H1 (cell line): Measurements from ENCODE around the gene CHPF2. TPM values are rescaled to one million over a fixed set of nuclear protein-coding genes. Genes with fewer than 3 reads are reported as not detected.

Experiments used
- CTCF ChIA-PET: fragments of 300-600 bp; sonication (Branson Sonifier 250); formaldehyde crosslinking; loops from one replicate; lab custom pipeline; 2021; ENCODE audit not compliant: partially characterized antibody; lab: Charles Lee
- POLR2A ChIA-PET: fragments of 300-600 bp; sonication (Branson Sonifier 250); formaldehyde crosslinking; loops from one replicate; lab custom pipeline; 2021; ENCODE audit warnings: inconsistent platforms; ENCODE audit not compliant: partially characterized antibody; lab: Charles Lee
- DNase-seq, 2 experiments: peaks; one replicate each; pipeline versions ENCODE4 v3.0.0 to v3.0.0-alpha.2; 2010 to 2022; ENCODE audit warnings: low spot score in 2 of 2, low read depth in 1 of 2, mixed read lengths in 1 of 2
- FAIRE-seq: peaks from 2 replicates; lab custom pipeline; 2011; peaks lifted over from hg19 to GRCh38; lab: Jason Lieb, UNC
- H2AFZ ChIP-seq: 2 replicates; pipeline ENCODE4 v1.8.1; 2012; ENCODE audit warnings: low read length, inconsistent platforms
- H2AK5ac ChIP-seq: 2 replicates; pipeline ENCODE4 v1.6.1; 2013; ENCODE audit warnings: low read depth, low read length
- H2BK120ac ChIP-seq: replicated peaks from 2 replicates; pipeline ENCODE3; 2013; ENCODE audit warnings: low read depth, low read length, inconsistent platforms
- H2BK12ac ChIP-seq: 2 replicates; pipeline ENCODE4 v1.6.1; 2013; ENCODE audit warnings: low read depth, low read length
- H2BK15ac ChIP-seq: 2 replicates; pipeline ENCODE4 v1.6.1; 2013; ENCODE audit warnings: low read length
- H2BK20ac ChIP-seq: 2 replicates; pipeline ENCODE4 v1.6.1; 2013; ENCODE audit warnings: low read length
- H2BK5ac ChIP-seq: 2 replicates; pipeline ENCODE4 v1.6.1; 2013; ENCODE audit warnings: low read depth, low read length
- H3K14ac ChIP-seq: 2 replicates; pipeline ENCODE4 v1.6.1; 2013; ENCODE audit warnings: inconsistent platforms; ENCODE audit not compliant: insufficient read length
- H3K18ac ChIP-seq: 2 replicates; pipeline ENCODE4 v1.6.1; 2013; ENCODE audit warnings: low read length; ENCODE audit errors: extremely low read depth
- H3K23ac ChIP-seq: 2 replicates; pipeline ENCODE4 v1.6.1; 2013; ENCODE audit warnings: inconsistent platforms; ENCODE audit not compliant: insufficient read length
- H3K23me2 ChIP-seq: 2 replicates; pipeline ENCODE4 v1.6.1; 2013; ENCODE audit warnings: low read depth, low read length
- H3K27ac ChIP-seq: 2 replicates; pipeline ENCODE4 v1.6.1; 2011; ENCODE audit warnings: low read depth, low read length, inconsistent platforms
- H3K27me3 ChIP-seq, 4 experiments: replicated peaks in 1 of 4; 1 replicate in 1 of 4; 2 replicates in 3 of 4; pipeline versions ENCODE4 v1.6.1 to v1.8.1; 2011 to 2013; ENCODE audit warnings: low read length in 3 of 4, mild to moderate bottlenecking in 3 of 4, inconsistent platforms in 2 of 4, mixed read lengths in 2 of 4, moderate library complexity in 1 of 4; ENCODE audit not compliant: control insufficient read depth in 3 of 4, insufficient read depth in 3 of 4; ENCODE audit errors: extremely low read depth in 1 of 4
- H3K36me3 ChIP-seq, 4 experiments: 2 replicates each; pipeline versions ENCODE4 v1.6.1 to v1.8.1; 2011 to 2013; ENCODE audit warnings: mild to moderate bottlenecking in 4 of 4, low read length in 3 of 4, moderate library complexity in 2 of 4, control low read depth in 1 of 4, inconsistent platforms in 1 of 4; ENCODE audit not compliant: insufficient read depth in 4 of 4, control insufficient read depth in 2 of 4
- H3K4ac ChIP-seq: replicated peaks from 2 replicates; pipeline ENCODE3; 2013; ENCODE audit warnings: low read length, low read depth, mixed read lengths, inconsistent platforms; ENCODE audit not compliant: insufficient read length
- H3K4me1 ChIP-seq, 4 experiments: replicated peaks in 1 of 4; 1 replicate in 1 of 4; 2 replicates in 3 of 4; pipeline versions ENCODE4 v1.6.1 to v1.8.1; 2011 to 2013; ENCODE audit warnings: low read length in 3 of 4, inconsistent platforms in 2 of 4, mixed read lengths in 1 of 4; ENCODE audit not compliant: insufficient read depth in 4 of 4, control insufficient read depth in 3 of 4
- H3K4me2 ChIP-seq, 2 experiments: 2 replicates each; pipeline versions ENCODE4 v1.6.1 to v1.8.1; 2011 to 2013; ENCODE audit warnings: low read depth in 2 of 2, low read length in 2 of 2, control low read depth in 1 of 2, inconsistent platforms in 1 of 2, mild to moderate bottlenecking in 1 of 2; ENCODE audit not compliant: insufficient read depth in 1 of 2
- H3K4me3 ChIP-seq, 4 experiments: fragments of 200-600, 300-600 bp in 1 of 4; sonication (generic), shearing (Covaris generic), sonication (Bioruptor Twin) in 1 of 4; 2 replicates each; pipeline versions ENCODE4 v1.5.1 to v1.8.1; 2011 to 2016; ENCODE audit warnings: low read length in 4 of 4, low read depth in 3 of 4, control low read depth in 2 of 4, inconsistent platforms in 2 of 4, mild to moderate bottlenecking in 2 of 4, mixed read lengths in 1 of 4, moderate library complexity in 1 of 4; ENCODE audit not compliant: insufficient read depth in 2 of 4; ENCODE audit errors: extremely low read depth in 1 of 4
- H3K56ac ChIP-seq: replicated peaks from 2 replicates; pipeline ENCODE3; 2013; ENCODE audit warnings: low read depth, mild to moderate bottlenecking, mixed read lengths, low read length, inconsistent platforms; ENCODE audit not compliant: insufficient read length
- H3K79me1 ChIP-seq: 2 replicates; pipeline ENCODE4 v1.6.1; 2013; ENCODE audit warnings: low read depth, low read length, control low read depth
- H3K79me2 ChIP-seq, 2 experiments: 2 replicates each; pipeline versions ENCODE4 v1.6.1 to v1.8.1; 2012 to 2013; ENCODE audit warnings: low read length in 2 of 2, mild to moderate bottlenecking in 2 of 2, inconsistent platforms in 1 of 2; ENCODE audit not compliant: insufficient read depth in 2 of 2, control insufficient read depth in 1 of 2
- H3K9ac ChIP-seq, 4 experiments: replicated peaks in 1 of 4; 1 replicate in 1 of 4; 2 replicates in 3 of 4; pipeline versions ENCODE4 v1.6.1 to v1.8.1; 2011 to 2013; ENCODE audit warnings: low read depth in 3 of 4, low read length in 3 of 4, control low read depth in 2 of 4, mild to moderate bottlenecking in 2 of 4, moderate library complexity in 2 of 4, inconsistent platforms in 1 of 4; ENCODE audit errors: extremely low read depth in 1 of 4
- H3K9me3 ChIP-seq, 2 experiments: 2 replicates each; pipeline versions ENCODE4 v1.6.1 to v1.8.1; 2012 to 2013; ENCODE audit warnings: mild to moderate bottlenecking in 2 of 2, moderate library complexity in 2 of 2, control low read depth in 1 of 2, inconsistent platforms in 1 of 2, low read depth in 1 of 2, low read length in 1 of 2, mixed read lengths in 1 of 2; ENCODE audit not compliant: insufficient read depth in 2 of 2
- H4K20me1 ChIP-seq, 2 experiments: replicated peaks in 1 of 2; 2 replicates each; pipeline versions ENCODE3 to v1.8.1; 2011 to 2013; ENCODE audit warnings: inconsistent platforms in 2 of 2, low read length in 2 of 2, mild to moderate bottlenecking in 1 of 2; ENCODE audit not compliant: insufficient read depth in 2 of 2, control insufficient read depth in 1 of 2
- H4K5ac ChIP-seq: 2 replicates; pipeline ENCODE4 v1.6.1; 2013; ENCODE audit warnings: low read length, low read depth, mixed read lengths, inconsistent platforms; ENCODE audit not compliant: insufficient read length
- H4K8ac ChIP-seq: 2 replicates; pipeline ENCODE4 v1.8.0; 2013; ENCODE audit warnings: mild to moderate bottlenecking, moderate library complexity, low read length, inconsistent platforms; ENCODE audit not compliant: insufficient read depth; ENCODE audit errors: extremely low read depth
- H4K91ac ChIP-seq: replicated peaks from 2 replicates; pipeline ENCODE3; 2013; ENCODE audit warnings: low read length, mixed read lengths, inconsistent platforms; ENCODE audit not compliant: insufficient read length
- RFX5 ChIP-seq: IDR thresholded peaks from 2 replicates; pipeline ENCODE4 v1.6.1; 2011; ENCODE audit warnings: low read depth, low read length, improper control_type of control experiment, borderline replicate concordance
- WGBS, 2 experiments: shearing (Covaris generic) in 1 of 2; methylation state at CpG; one replicate each; pipeline versions ENCODE4 v1.1.6 to v1.1.7; 2013 to 2015; ENCODE audit warnings: low lambda C conversion rate in 2 of 2, mixed read lengths in 2 of 2, inconsistent platforms in 1 of 2, low coverage in 1 of 2, missing lambda C conversion rate in 1 of 2; ENCODE audit not compliant: insufficient replicate concordance in 2 of 2, insufficient coverage in 1 of 2, insufficient read length in 1 of 2; ENCODE audit errors: extremely low coverage in 1 of 2, missing lambda C conversion rate in 1 of 2; 5-methylcytosine and 5-hydroxymethylcytosine counted together
- polyA plus RNA-seq, 7 experiments: library from polyadenylated mRNA; depleted of rRNA in 3 of 7; stranded (reverse) in 5 of 7; unstranded in 2 of 7; fragments of >200 nt in 5 of 7; fragments of 200-250 nt in 2 of 7; gene quantifications; 1 replicate in 5 of 7; 2 replicates in 1 of 7; 4 replicates in 1 of 7; pipeline versions ENCODE4 v1.2.1 to v1.2.3, GENCODE V29; 2011 to 2013; ENCODE audit warnings: missing spikeins in 2 of 7, mixed read lengths in 2 of 7
- total RNA-seq: library from RNA; stranded (reverse); fragmentation: NEBNext Ultra II Directional; extraction: Animal tissue kit (Norgen Biotek cat#: 25700); gene quantifications from 2 replicates; pipeline ENCODE4 v1.2.1, GENCODE V29; 2021
- TF ChIP-seq, protein P1 (sequence below), 3 experiments: IDR thresholded peaks; 1 replicate in 2 of 3; 2 replicates in 1 of 3; pipeline versions ENCODE4 v1.5.1 to v1.6.1; 2011; ENCODE audit warnings: low read length in 3 of 3, mild to moderate bottlenecking in 3 of 3, inconsistent platforms in 2 of 3, low read depth in 1 of 3, moderate library complexity in 1 of 3; ENCODE audit not compliant: insufficient read depth in 1 of 3; ENCODE audit errors: control extremely low read depth in 1 of 3

CHPF2 gene
- total and polyA plus RNA-seq, 2 of the 8 experiments (the other 6 are each of a cell fraction or from before 2014, with no cell fraction given), result 14.4 to 20.6 TPM

DNA sequence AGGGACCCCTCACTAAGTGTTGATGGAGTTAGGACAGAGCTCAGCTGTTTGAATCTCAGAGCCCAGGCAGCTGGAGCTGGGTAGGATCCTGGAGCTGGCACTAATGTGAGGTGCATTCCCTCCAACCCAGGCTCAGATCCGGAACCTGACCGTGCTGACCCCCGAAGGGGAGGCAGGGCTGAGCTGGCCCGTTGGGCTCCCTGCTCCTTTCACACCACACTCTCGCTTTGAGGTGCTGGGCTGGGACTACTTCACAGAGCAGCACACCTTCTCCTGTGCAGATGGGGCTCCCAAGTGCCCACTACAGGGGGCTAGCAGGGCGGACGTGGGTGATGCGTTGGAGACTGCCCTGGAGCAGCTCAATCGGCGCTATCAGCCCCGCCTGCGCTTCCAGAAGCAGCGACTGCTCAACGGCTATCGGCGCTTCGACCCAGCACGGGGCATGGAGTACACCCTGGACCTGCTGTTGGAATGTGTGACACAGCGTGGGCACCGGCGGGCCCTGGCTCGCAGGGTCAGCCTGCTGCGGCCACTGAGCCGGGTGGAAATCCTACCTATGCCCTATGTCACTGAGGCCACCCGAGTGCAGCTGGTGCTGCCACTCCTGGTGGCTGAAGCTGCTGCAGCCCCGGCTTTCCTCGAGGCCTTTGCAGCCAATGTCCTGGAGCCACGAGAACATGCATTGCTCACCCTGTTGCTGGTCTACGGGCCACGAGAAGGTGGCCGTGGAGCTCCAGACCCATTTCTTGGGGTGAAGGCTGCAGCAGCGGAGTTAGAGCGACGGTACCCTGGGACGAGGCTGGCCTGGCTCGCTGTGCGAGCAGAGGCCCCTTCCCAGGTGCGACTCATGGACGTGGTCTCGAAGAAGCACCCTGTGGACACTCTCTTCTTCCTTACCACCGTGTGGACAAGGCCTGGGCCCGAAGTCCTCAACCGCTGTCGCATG, 5.2 kb downstream of the CHPF2 start:
- Histone ChIP-seq H3K9me3 (no peaks in the 10 kb centered on the region), H2AFZ (no peak overlapping the region), H4K8ac (peak overlapping the region; percentile 58; the same call in 1 of the 2 replicates), H3K23me2 (peaks cover 9% of the 10 kb centered on the region), H3K14ac (no peak overlapping the region), H4K91ac (no peak overlapping the region), H3K27me3 (no peaks in the 10 kb centered on the region), H2BK15ac (no peak overlapping the region), H4K5ac (no peak overlapping the region), H3K56ac (no peak overlapping the region), H3K27ac (no peak overlapping the region), H3K36me3 (peaks cover 8 to 24% (median 11%) of the 10 kb centered on the region in 4 experiments; a peak in 7 of 8 replicates), H3K4me1 (peaks cover 0 to 7% (median 4%) of the 10 kb centered on the region in 4 experiments; a peak in 4 of 7 replicates), H2AK5ac (no peak overlapping the region), H3K23ac (no peak overlapping the region), H3K4ac (no peak overlapping the region), H3K79me1 (peaks cover 17% of the 10 kb centered on the region), H2BK12ac (no peak overlapping the region), H3K4me3 (no peak overlapping the region), H2BK20ac (no peak overlapping the region), H4K20me1 (peaks cover 0 to 17% of the 10 kb centered on the region in 2 experiments), H3K9ac (no peak overlapping the region), H2BK5ac (no peak overlapping the region), H3K4me2 (no peak overlapping the region), H3K79me2 (peaks cover 4 to 23% of the 10 kb centered on the region in 2 experiments; a peak in 3 of 4 replicates), H2BK120ac (no peak overlapping the region), H3K18ac (no peak overlapping the region)
- no peak for FAIRE-seq
- no peak for TF ChIP-seq RFX5
- TF ChIP-seq, protein P1, sequence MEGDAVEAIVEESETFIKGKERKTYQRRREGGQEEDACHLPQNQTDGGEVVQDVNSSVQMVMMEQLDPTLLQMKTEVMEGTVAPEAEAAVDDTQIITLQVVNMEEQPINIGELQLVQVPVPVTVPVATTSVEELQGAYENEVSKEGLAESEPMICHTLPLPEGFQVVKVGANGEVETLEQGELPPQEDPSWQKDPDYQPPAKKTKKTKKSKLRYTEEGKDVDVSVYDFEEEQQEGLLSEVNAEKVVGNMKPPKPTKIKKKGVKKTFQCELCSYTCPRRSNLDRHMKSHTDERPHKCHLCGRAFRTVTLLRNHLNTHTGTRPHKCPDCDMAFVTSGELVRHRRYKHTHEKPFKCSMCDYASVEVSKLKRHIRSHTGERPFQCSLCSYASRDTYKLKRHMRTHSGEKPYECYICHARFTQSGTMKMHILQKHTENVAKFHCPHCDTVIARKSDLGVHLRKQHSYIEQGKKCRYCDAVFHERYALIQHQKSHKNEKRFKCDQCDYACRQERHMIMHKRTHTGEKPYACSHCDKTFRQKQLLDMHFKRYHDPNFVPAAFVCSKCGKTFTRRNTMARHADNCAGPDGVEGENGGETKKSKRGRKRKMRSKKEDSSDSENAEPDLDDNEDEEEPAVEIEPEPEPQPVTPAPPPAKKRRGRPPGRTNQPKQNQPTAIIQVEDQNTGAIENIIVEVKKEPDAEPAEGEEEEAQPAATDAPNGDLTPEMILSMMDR (IDR thresholded peaks at IDR 0.05; ENCODE audit: control extremely low read depth in 1 of 3, insufficient read depth in 1 of 3, low read depth in 1 of 3, low read length in 3 of 3), result peak in 1 of 3 experiments; percentile 8; a peak in 1 of 4 replicates
- POLR2A ChIA-PET, result interaction anchor here (0.9 kb wide), 2 partner anchors 10 to 35 kb away, joined by 3 read pairs; partner anchors contain the start of gene ABCF2
- CTCF ChIA-PET, result interaction anchor here (0.6 to 6.8 kb wide), 16 partner anchors 7 to 122 kb away, joined by 3 to 71 read pairs (median 4); partner anchors contain the start of gene ABCF2
- DNase-seq, result no peak
- 93% methylated on average over 40 of the region's 44 CpGs; no CpG with 5 or more reads in 1 of the 2 experiments for WGBS, 2 experiments
